CD4-positive, alpha-beta T cell treated with Interferon gamma for 1 hour (primary cell): ENCODE data around the gene DMBT1.

ENCODE experiments used
- DNase-seq: peaks from one replicate; pipeline ENCODE4 v3.0.0-alpha.2; 2020

DMBT1 gene

DNA sequence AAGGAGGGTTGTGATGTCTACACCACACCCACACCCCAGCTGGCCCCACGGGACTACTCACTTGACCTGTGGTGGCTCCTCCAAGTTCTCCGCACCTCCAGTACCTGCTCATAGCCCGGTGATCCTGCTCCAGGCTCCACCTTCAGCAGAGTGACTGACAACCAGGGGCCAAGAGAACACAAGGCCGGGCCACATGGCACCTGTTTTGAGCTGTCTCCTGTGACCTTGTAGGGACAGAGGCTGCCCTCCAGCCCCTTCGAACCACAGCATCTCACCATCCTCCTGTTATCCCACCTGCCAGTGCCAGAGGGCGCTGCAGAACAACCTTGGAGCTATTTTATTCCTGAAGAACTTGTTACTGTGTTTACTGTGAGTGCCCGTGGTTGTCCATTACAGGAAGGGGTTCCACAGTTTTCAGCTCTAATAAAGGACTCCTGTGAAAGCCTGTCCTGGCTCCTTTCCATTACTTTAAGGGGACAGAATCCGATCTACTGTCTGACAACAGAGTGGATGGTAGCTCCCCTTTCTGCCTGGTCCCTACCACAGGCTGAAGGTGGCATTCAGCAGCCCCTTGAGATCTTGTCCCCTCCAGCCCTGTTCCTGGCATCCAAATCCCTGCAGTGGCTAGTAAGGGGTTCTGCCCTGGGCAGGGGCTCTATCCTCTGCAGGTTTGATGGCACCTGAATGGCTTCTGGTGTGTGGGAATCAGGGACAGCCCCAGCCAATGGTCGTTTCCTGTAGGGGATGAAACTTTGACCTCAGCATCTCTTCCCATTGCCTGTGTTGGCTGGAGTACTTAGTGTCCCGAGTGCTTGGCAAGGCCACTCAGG lies 88.3 kb downstream of the DMBT1 start:
- no peak for DNase-seq

DNA sequence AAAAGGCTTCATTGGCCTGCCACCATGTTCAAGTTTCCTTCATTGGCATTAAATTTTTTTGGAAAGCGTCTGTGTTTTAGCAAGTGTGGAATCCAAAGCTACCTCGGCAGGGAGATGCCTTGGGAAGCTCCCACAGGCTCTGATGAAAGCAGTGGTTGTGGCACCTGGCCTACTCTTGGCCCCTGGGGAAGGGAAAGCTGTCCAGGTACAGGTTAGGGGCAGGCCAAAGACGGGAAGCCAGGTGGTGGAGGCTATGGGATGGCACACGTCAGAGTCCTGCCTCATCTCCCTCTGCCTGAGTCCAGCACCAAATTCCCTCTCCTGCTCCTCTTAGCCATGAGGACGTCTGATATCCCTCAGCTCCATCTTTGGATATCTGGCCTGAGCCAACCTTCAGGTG lies 89.3 kb downstream of the DMBT1 start:
- no peak for DNase-seq

DNA sequence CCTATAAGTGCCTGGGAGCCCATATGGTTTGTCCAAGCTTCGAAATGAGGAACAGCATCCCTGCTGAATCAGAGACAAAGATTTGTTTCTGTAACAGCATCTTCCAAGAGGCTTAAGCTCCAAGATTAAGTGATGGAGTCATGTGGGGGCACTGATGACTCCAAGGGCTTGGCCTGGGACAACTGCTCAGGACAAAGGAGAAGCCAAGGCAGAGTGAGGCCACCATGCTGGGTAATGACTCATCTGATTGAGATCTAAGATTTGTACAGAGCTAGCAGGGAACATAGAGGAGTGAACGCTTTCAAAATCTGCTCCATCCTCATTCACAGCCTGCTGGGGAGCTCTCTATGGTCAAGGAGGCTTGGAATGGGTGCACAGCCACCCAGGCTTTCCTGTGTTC lies 89.8 kb downstream of the DMBT1 start:
- no peak for DNase-seq

DNA sequence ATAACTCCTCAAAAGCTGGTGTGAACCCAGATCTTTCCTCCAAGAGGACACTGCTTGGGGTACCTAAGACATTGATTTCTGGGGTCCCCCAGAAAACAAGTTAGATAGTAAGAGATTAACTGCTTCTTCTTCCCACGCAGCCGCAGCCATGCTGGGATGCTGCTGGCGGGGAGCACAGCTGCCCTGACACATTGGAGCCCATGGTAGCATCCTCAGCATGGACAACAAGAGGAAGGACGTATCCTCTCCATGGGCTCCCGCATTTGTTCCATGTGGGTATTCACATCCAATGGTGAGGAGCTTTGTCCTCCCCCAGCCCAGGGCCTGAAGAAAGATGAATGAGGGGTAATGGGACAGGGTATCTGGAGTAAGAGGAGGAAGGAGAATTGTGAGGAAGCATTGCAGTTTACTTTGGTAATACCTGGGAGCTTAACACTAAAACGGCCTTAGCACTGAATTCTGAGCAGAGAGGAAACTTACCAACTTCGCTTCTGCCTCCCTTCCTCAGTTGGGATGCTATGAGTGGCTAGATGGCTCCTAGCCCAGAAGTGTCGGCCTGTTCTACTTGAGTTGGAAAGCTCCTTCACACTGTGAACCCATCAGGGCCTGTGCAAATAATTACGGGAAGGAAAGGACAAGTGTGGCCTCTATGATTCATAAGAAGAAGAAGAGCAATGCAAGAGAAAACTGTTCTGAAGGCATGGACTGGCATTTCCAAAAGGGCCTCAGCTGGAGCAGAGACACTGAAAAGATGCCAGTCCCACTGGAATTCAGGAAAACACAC lies 95.2 kb downstream of the DMBT1 start:
- no peak for DNase-seq

DNA sequence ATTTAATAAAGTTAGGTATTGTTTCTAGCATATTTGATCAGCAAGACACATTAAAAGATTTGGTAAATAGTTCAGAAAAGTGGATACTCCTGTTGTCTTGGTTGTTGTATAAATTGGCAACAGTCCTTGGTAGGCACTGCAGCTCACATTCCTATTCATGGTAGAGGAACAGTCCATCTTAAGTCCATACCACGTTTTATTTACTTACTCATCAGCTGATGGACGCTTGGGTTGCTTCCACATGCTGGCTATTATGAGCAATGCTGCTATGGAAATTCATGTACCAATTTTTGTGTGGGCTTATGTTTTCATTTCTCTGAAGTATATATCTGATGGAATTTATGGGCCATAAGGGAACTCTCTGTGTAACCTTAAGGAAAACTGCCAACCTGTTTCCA lies 95.8 kb downstream of the DMBT1 start:
- no peak for DNase-seq

DNA sequence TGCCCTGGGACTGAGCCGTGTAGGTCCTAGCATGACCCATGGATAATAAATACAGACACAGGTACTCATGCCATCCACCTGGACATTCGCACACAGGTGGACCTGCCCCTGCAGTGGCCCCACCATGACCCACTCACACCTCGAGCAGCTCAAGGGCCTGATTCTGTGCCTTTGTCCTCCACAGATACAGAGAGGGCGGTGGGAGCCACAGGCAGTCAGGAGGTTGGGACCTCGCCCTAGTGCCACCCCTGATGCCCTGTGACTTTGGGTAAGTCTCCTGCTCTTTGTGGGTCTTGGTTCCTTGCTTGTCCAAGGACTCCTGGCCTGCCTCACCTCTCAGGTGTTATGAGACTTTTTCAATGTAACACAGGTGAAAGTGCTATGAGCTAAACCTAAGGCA lies 96.2 kb downstream of the DMBT1 start:
- DNase-seq = no peak

DNA sequence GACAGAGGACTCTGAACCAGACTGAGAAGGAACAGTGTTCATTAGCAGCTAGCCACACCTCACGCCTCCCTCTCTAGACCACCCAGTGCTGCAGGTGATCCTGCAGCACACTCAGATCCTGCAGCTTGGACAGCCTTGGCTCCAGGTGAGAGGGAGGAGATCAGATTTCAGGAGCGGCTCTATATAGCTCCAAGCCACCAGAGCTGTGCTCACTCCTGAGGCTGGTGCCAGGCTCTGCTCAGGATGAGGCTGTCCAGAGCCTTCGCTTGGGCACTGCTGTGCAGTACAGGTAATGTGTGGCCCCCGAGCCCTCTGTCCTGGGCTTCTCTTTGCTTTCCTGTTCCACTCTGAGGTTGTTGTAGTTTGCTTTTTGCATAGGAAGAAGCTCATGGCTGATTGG lies 96.7 kb downstream of the DMBT1 start:
- no peak for DNase-seq

DNA sequence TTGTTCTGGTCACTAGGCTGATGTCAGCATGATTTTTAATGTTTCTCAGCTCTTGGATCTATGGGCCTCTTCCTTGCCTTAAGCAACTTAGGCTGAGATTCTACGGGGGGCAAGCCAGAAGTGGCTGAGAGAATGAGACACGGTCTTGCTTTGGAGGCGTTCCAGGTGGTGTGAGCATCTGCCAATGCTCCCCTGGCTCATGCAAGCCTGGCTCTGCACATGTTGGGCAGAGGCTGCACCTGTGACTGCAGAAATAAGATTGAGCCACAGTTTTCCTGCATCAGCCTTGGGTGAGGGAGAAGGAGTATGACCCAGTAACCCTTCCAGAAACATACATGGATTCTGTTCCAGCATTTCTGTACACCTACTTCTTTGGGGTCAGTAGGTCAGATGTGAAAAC lies 97.2 kb downstream of the DMBT1 start:
- no peak for DNase-seq

DNA sequence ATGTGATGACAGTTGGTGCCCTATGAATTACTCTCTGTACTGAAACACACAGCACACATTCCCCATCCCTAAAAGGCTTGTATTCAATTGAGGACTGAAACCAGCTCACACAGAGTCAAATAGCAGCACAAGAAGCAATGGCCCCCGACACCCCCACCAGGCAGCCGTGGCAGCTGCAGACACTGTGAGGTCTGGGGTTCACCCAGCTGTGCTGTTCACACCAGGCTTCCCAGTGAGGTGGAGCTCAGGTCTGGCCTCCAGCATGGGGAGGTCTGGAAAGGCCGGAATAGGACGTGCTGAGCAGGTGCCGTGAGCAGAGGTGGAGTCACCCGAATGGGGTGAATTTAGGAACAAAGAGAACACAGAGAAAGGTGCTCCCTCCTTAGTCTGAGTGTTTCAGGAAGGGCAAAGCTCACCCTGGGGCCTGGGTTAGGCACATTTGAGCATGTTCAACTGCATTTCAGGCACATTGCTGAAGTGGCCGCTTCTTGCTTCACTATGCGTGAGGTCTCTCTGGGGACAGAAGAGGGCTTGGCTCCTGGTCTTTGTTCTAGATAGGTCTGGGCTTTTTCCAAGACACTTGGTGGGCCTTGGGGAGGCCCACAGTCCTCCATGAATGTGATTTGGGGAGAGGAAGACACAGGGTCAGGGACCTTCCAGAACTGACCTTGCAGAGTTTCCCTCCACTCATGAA lies 97.9 kb downstream of the DMBT1 start:
- no peak for DNase-seq

DNA sequence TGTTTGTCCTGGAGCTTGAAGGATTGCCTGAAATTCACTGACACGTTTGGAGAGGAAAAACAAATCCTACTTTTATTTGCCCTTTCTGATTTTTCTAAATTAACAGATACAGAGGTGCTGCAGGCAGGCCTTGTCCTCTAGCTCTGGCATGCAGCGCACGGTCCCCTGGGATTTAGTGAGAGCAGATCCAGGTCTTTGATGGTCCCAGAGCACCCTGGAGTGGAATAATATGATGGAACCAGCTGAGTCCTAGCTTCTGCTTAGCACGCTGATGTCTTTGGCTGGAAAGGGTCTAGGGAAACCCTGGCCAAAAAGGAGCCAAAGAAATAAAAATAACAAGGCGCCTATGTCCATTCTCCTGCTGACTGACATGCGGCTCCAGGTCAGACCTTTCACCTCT lies 98.6 kb downstream of the DMBT1 start:
- no peak for DNase-seq

DNA sequence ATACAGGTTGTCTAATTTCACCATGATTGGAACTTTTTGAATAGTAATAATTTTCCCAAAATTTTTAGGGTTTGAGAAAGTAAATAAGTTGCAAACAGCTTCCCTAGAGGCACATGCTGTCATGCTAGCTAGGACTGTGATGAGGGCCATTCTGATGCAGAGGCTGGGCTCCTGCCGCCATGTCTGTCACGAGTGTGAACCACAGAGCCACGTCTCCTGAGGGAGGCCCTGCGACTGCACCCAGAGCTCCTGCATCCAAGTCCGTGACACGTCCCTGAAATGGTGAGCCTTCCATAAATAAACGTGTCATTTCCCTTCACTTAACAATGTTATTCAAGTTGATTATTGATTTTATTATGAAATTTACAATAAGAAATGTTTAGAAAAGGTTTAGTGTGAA lies 99.1 kb downstream of the DMBT1 start:
- DNase-seq = no peak

DNA sequence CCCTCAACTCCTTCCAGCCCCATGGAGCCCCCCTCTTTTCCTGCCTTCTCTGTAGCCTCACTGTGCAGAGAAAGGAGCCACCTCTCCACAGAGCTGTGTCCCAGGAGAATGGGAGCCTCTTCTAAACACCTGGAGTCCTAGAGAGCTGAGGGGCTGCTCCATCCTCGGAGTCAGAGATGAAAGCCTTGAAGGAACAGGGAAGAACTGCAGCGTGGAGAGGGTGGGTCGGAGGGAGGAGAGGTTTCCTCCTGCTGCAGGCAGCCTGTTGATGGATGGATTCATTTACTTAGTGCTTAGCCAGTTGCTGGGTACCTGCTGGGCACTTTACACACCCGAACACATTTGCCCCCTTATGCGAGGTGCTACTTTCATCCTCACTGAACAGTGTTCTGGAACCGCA lies 100.1 kb downstream of the DMBT1 start:
- DNase-seq = no peak

DNA sequence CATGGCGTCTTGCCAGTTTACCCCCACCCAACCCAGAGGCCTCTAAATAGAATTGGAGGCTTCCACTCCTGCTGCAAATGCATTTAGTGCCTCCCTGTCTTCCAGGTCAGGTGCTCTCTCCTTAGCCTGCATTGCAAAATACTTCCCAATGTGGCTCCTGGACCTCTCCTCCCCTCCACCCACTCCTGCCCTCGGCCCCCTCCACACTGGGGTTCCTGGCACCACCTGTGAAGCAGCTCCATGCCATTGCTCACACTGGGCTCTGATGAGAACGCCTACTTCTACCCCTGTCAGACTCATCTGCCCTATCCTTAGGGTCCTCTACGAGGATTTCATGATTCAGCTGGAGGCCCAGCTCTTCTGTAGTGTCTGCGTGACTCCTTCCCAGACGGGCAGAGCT lies 101.7 kb downstream of the DMBT1 start:
- DNase-seq = no peak

DNA sequence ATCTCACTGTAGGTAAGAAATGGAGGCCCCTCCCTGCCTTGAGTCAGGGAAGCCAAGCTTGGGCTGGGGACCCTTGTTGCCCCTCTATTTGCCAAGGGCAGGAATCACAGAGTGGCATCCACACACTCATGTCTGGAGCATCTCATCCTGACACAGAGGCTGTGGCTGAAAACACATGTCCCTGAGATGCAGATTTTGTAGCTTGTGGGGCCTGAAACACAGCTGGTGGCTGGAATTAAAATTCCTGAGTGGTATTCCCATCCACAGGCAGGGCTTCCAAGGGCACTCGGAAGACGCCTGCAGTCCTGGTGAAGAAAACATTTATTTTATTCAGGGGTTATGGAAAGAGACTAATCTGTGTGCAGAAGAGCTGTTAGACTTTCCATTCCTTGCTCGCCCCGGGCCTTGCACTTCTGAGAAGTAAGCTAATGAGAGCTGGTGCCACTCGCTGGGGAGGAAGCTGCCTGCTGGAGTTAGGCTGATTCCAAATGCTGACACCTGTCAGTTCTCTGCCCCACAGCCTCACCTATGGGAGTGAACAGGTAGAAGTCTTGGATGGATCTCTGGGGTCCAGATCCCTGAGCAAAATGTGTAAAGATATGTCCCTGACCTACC lies 103.1 kb downstream of the DMBT1 start:
- no peak for DNase-seq

DNA sequence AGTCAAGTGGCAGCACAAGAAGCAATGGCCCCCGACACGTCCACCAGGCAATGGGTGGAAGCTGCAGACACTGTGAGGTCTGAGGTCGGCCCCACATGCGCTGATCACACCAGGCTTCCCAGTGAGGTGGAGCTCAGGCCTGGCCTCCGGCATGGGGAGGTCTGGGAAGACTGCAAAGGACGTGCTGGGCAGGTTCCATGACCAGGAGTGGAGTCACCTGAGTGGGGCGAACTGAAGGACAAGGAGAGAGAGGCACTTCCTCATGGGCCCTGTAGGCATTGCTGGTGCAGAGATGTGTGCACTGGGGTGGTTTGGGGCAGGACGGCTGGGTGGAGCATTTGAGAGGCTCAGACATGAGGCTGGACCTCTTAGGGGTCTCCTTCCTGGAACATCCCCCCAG lies 103.9 kb downstream of the DMBT1 start:
- no peak for DNase-seq

DNA sequence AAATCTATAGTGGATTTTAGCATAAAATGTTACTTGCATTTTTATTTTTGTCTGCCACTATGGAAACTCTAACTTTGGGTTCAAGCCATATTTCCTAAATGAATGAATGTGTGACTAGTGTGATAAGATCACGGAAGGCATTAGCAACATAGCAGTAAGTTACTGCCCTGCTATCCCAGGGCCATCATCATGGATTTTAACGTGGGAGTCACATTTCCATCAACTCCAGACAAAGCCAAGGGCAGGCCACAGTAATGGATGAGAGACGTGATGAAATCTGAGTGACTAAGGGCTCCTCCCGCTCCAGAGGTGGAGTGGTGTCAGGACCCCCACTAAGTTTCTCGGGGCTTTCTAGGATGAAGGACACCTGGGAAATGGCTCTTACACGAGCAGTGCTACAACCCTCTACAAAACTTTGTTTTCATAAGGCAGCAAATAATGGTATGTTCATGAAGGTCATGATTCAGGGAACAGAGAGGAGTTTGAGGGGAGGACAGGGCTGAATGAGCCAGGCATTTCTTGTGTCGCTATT lies 104.8 kb downstream of the DMBT1 start:
- no peak for DNase-seq

DNA sequence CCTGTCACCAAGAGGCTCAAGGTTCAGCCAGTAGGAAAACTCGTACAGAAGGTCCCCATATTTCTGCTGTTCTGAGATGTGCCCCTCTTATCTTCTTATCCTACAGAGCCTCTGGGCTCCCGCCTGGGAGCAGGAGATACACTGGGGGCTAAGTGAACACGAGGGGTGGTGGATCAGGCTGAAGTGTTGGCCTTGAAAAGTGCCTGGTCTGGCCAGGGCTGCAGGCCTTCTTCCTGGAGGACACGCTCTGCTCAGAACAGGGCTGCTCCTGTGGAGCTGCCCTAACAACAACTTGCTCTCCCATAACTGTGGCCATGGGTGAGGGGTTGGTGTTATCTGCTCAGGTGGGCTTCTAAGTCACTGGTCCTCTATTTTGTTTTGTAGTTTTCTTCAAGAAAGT lies 105.4 kb downstream of the DMBT1 start:
- no peak for DNase-seq

DNA sequence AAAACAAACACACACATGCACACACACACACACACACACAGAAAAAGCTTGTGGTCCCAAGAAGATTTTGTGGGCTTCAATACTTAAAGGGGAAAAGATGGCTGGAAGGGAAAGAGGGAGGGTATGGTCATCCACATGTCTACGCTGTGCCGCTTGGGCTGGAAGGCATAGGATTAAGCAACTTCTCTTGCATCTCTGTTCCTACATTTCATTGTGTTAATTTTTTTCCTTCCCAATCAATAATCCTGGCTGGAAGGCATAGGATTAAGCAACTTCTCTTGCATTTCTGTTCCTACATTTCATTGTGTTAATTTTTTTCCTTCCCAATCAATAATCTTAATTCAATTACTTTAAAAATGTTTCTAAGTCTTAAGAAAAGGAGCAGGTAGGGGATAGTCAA lies 108.5 kb downstream of the DMBT1 start:
- no peak for DNase-seq

DNA sequence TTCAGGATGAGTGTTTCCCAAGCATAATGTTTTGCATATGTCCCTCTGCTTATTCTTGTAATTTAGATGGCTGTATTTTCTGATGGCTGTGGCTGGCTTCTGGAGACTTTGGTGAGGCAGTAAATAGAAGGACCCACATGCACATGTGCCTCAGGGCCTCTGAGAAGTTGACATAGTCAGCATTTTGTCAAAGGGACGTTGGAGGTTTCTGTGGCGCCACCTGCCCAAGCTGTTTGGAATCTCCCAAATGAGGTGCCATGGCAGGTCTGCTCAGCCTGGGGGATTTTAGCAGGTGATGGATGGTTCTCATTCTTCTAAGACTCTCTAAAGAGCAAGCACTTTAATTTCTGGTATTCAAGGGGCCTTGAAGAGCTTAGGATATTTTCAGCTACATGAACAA lies 109.3 kb downstream of the DMBT1 start:
- DNase-seq = no peak

DNA sequence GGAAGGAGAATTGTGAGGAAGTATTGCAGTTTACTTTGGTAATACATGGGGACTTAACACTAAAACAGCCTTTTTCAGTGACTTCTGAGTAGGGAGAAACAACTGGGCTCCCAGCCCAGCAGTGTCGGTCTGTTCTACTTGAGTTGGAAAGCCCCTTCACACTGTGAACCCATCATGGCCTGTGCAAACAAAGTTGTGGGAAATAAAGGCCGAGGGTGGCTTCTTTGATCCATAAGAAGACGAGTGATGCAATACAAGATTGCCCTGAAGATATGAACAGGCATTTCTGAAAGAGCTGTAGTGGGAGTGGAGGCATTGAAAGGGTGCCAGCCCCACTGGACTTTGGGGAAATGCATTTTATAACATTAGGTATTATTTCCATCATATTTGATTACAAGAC lies 110.8 kb downstream of the DMBT1 start:
- no peak for DNase-seq

DNA sequence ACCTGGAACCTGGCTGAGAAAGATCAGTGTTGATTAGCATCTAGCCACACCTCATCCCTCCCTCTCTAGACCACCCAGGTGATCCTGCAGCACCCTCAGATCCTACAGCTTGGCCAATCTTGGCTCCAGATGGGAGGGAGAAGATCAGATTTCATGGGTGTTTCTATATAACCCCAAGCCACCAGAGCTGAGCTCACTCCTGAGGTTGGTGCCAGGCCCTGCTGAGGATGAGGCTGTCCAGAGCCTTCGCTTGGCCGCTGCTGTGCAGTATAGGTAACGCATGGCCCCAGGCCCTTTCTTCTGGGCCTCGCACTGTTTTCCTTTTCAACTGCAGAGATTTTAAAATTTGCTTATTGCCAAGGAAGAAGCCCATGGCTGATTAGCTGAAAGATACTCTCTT lies 112.1 kb downstream of the DMBT1 start:
- no peak for DNase-seq

DNA sequence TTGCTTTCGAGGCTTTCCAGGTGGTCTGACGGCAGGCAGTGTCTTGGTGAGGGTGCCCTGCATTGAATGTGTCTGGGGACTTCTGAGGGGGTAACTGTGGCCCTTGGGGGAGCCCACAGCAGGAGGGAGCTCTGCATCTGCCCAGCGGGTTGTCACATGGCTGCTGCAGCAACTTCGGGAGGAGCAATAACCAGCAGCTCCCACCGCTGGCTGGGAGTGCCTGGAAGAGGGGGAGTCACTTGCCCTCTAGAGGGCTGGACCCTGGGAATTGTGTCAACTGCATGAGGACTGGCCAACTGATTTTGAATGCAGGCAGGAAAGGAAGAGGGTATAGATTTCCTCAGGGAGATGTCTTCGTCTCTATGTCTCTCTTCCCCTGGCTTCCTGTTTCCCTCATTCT lies 112.7 kb downstream of the DMBT1 start:
- DNase-seq = no peak

DNA sequence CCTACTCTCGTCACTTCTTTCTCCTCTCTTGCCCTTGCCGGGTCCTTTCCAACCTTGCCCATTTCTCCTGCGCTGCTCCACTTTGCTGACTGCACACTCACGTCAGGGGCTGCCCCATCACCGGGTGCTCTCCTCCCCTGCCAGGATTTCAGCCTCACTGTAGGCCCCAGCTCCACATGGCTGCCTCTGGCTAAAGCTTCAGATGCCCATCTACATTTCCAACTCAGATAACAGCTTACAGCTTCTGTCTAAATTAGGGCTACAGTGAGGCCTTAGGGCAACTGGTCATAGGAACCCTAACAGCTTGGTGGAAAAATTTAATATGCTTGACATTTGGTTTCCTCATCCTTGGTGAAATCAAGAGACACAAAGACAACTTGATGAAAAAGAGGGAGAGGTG lies 113.2 kb downstream of the DMBT1 start:
- DNase-seq = no peak
